K562 (cell line): ENCODE results near the gene HCRT. TPM values are rescaled to one million over a fixed set of nuclear protein-coding genes. Genes with fewer than 3 reads are reported as not detected.

ENCODE experiments used
- MIER1 ChIP-seq: fragments of 450-650 bp; IDR thresholded peaks from 2 replicates; pipeline ENCODE4 v1.6.1; 2016; ENCODE audit warnings: antibody characterized with exemption, mild to moderate bottlenecking, low read depth
- REST ChIP-seq, 2 experiments: fragments of 450-650 bp; formaldehyde crosslinking in 1 of 2; IDR thresholded peaks; 2 replicates each; pipeline versions ENCODE4 v1.4.0 to v1.6.1; 2014 to 2020; ENCODE audit warnings: mild to moderate bottlenecking in 2 of 2, borderline replicate concordance in 1 of 2, low read depth in 1 of 2
- polyA plus RNA-seq, 8 experiments: library from polyadenylated mRNA; depleted of rRNA in 4 of 8; stranded (reverse) in 5 of 8; unstranded in 3 of 8; fragments of >200 nt; fragmentation: Nextera tagmentation in 2 of 8; fragmentation: Illumina TruSeq in 1 of 8; extraction: Ambion mirVana in 2 of 8; extraction: Trizol in 1 of 8; gene quantifications; 2 replicates each; pipeline versions ENCODE4 v1.2.1 to v1.2.3, GENCODE V29; 2011 to 2014; ENCODE audit warnings: inconsistent platforms in 1 of 8, missing spikeins in 1 of 8
- total RNA-seq, 7 experiments: library from RNA; depleted of rRNA in 6 of 7; stranded (reverse); fragments of >200 nt in 6 of 7; fragmentation: Illumina TruSeq in 2 of 7; extraction: Trizol in 2 of 7; gene quantifications; 2 replicates each; pipeline versions ENCODE4 v1.2.1 to v1.2.3, GENCODE V29; 2011 to 2021; ENCODE audit warnings: low replicate concordance in 1 of 7

The HCRT gene
- total and polyA plus RNA-seq, 9 of the 15 experiments (the other 6 are each of a cell fraction or from before 2014, with no cell fraction given) = not detected

GRCh38 chr17:42180411-42180921, 4.8 kb downstream of the HCRT start (continued):
- no peak for TF ChIP-seq REST (IDR thresholded peaks at IDR 0.05; ENCODE audit: borderline replicate concordance)
- TF ChIP-seq REST (CRISPR knock-in tag; IDR thresholded peaks at IDR 0.05; ENCODE audit: low read depth) = peak; percentile 41; the same call in 1 of the 2 replicates
- peak; percentile 85; the same call in 1 of the 2 replicates for TF ChIP-seq MIER1
